B cell (primary cell): ENCODE measurements around the gene RGS3. TPM values are rescaled to one million over a fixed set of nuclear protein-coding genes. Genes with fewer than 3 reads are reported as not detected.

ENCODE experiments used
- ATAC-seq: fragments of 200-7000 bp; cut with Tn5 transposase; one replicate; pipeline ENCODE4 v1.10.0; 2021; ENCODE audit warnings: low read depth, mild to moderate bottlenecking, moderate number of reproducible peaks, moderate library complexity
- CTCF ChIA-PET: fragments of 350-600 bp; sonication (Branson Sonifier 250); formaldehyde crosslinking; loops from one replicate; lab custom pipeline; 2021; ENCODE audit warnings: antibody characterized with exemption, inconsistent platforms; lab: Charles Lee
- POLR2A ChIA-PET: fragments of 350-600 bp; sonication (Branson Sonifier 250); formaldehyde crosslinking; loops from one replicate; lab custom pipeline; 2021; ENCODE audit warnings: antibody characterized with exemption; lab: Charles Lee
- DNase-seq: peaks from one replicate; pipeline ENCODE4 v3.0.0; 2013
- H2AFZ ChIP-seq: 2 replicates; pipeline ENCODE4 v1.6.1; 2012; ENCODE audit warnings: mild to moderate bottlenecking, low read depth, low read length; ENCODE audit not compliant: insufficient read depth, poor library complexity, severe bottlenecking
- H3K27ac ChIP-seq, 2 donors: 1 replicate in 1 of 2; 2 replicates in 1 of 2; pipeline ENCODE4 v1.5.1; 2012 to 2013; ENCODE audit warnings: low read length in 2 of 2, mild to moderate bottlenecking in 2 of 2, moderate library complexity in 1 of 2
- H3K27me3 ChIP-seq, 4 experiments: fragments of 200-600 bp in 1 of 4; sonication (generic) in 1 of 4; replicated peaks in 1 of 4; 1 replicate in 2 of 4; 2 replicates in 2 of 4; pipeline versions ENCODE4 v1.6.1 to v1.7.0; 2013 to 2016; ENCODE audit warnings: low read length in 3 of 4, mild to moderate bottlenecking in 2 of 4, mixed read lengths in 1 of 4, moderate library complexity in 1 of 4; ENCODE audit not compliant: insufficient read depth in 4 of 4, control insufficient read depth in 3 of 4; ENCODE audit errors: control extremely low read depth in 1 of 4
- H3K36me3 ChIP-seq, 2 experiments: replicated peaks in 1 of 2; 1 replicate in 1 of 2; 2 replicates in 1 of 2; pipeline versions ENCODE4 v1.6.1 to v1.7.1; 2013; ENCODE audit warnings: low read length in 1 of 2; ENCODE audit not compliant: insufficient read depth in 2 of 2, control insufficient read depth in 1 of 2; ENCODE audit errors: control extremely low read depth in 1 of 2, extremely low read depth in 1 of 2
- H3K4me1 ChIP-seq, 2 donors: fragments of 200-600 bp in 1 of 2; sonication (generic) in 1 of 2; 1 replicate in 1 of 2; 2 replicates in 1 of 2; pipeline versions ENCODE4 v1.5.1 to v1.6.1; 2013 to 2017; ENCODE audit warnings: low read length in 2 of 2; ENCODE audit not compliant: control insufficient read depth in 2 of 2, insufficient read depth in 2 of 2
- H3K4me2 ChIP-seq: replicated peaks from 2 replicates; pipeline ENCODE3; 2012; ENCODE audit warnings: mild to moderate bottlenecking, low read depth, low read length; ENCODE audit not compliant: poor library complexity, severe bottlenecking
- H3K4me3 ChIP-seq, 5 experiments: fragments of 200-600 bp in 1 of 5; sonication (generic) in 1 of 5; 1 replicate in 3 of 5; 2 replicates in 2 of 5; pipeline versions ENCODE4 v1.5.1 to v1.7.0; 2011 to 2016; ENCODE audit warnings: low read length in 4 of 5, mild to moderate bottlenecking in 4 of 5, low read depth in 2 of 5, control low read depth in 1 of 5, moderate library complexity in 1 of 5; ENCODE audit not compliant: insufficient read depth in 1 of 5; ENCODE audit errors: control extremely low read depth in 1 of 5, extremely low read depth in 1 of 5
- H3K79me2 ChIP-seq: fragments of 200-600 bp; sonication (generic); one replicate; pipeline ENCODE4 v1.6.0; 2016; ENCODE audit warnings: low read length; ENCODE audit not compliant: control insufficient read depth, insufficient read depth
- H3K9ac ChIP-seq: fragments of 200-600 bp; sonication (generic); 2 replicates; pipeline ENCODE4 v1.6.1; 2017; ENCODE audit warnings: mild to moderate bottlenecking, low read length, moderate library complexity
- H3K9me3 ChIP-seq, 3 donors: one replicate each; pipeline versions ENCODE4 v1.6.1 to v1.7.1; 2013; ENCODE audit warnings: low read length in 2 of 3; ENCODE audit not compliant: control insufficient read depth in 2 of 3, insufficient read depth in 1 of 3; ENCODE audit errors: control extremely low read depth in 1 of 3
- H4K20me1 ChIP-seq: 2 replicates; pipeline ENCODE4 v1.6.0; 2012; ENCODE audit warnings: mild to moderate bottlenecking, low read length; ENCODE audit not compliant: insufficient read depth, control insufficient read depth, poor library complexity, severe bottlenecking
- H3K27ac Mint-ChIP-seq: one replicate; pipeline ENCODE4 v1.8.0; 2021; ENCODE audit warnings: mixed read lengths
- H3K27me3 Mint-ChIP-seq: one replicate; pipeline ENCODE4 v1.8.0; 2021; ENCODE audit warnings: mixed read lengths
- H3K4me1 Mint-ChIP-seq: one replicate; pipeline ENCODE4 v1.8.0; 2021; ENCODE audit warnings: mixed read lengths
- H3K4me3 Mint-ChIP-seq: one replicate; pipeline ENCODE4 v1.8.0; 2021; ENCODE audit warnings: mixed read lengths
- H3K9me3 Mint-ChIP-seq: one replicate; pipeline ENCODE4 v1.8.0; 2022; ENCODE audit warnings: mixed read lengths; ENCODE audit not compliant: insufficient read depth
- CTCF ChIP-seq: fragments of 200-600 bp; IDR thresholded peaks from one replicate; pipeline ENCODE4 v1.8.0; 2022; ENCODE audit warnings: antibody characterized with exemption, mild to moderate bottlenecking
- EZH2 ChIP-seq: IDR thresholded peaks from 2 replicates; pipeline ENCODE4 v1.6.1; 2012; ENCODE audit warnings: borderline replicate concordance, low read depth, mild to moderate bottlenecking, moderate library complexity, low read length; ENCODE audit not compliant: insufficient read depth, poor library complexity, severe bottlenecking
- WGBS: methylation state at CpG from one replicate; pipeline ENCODE4 v1.1.5; 2013; ENCODE audit warnings: missing lambda C conversion rate; ENCODE audit not compliant: insufficient coverage; 5-methylcytosine and 5-hydroxymethylcytosine counted together
- intact Hi-C: fragments of 100-400 bp; cut with micrococcal nuclease; formaldehyde crosslinking; loops from one replicate; pipeline ENCODE4 v1.10.0; 2022
- polyA plus RNA-seq: library from polyadenylated mRNA; depleted of rRNA; stranded (reverse); fragments of >200 nt; gene quantifications from 2 replicates; pipeline ENCODE4 v1.2.3, GENCODE V29; 2012
- total RNA-seq, 2 donors: library from RNA; stranded (reverse); fragments of 120-200 nt in 1 of 2; gene quantifications; 1 replicate in 1 of 2; 2 replicates in 1 of 2; pipeline versions ENCODE4 v1.2.3 to v1.2.4, GENCODE V29; 2013 to 2022

RGS3 gene
- total and polyA plus RNA-seq, 2 donors (not counting 1 experiment from before 2014, with no cell fraction given) = 12.0 to 15.6 TPM

- WGBS = 91% methylated on average over 3 of the region's 4 CpGs
- Histone ChIP-seq H3K9me3 (no peaks in the 10 kb centered on the region), H4K20me1 (no peaks in the 10 kb centered on the region), H3K27me3 (no peaks in the 10 kb centered on the region), H3K4me2 (no peak overlapping the region), H3K27ac (no peak overlapping the region), H3K9ac (no peak overlapping the region), H3K4me1 (peaks cover 23 to 24% of the 10 kb centered on the region in 2 donors), H2AFZ (no peak overlapping the region), H3K36me3 (no peaks in the 10 kb centered on the region), H3K79me2 (no peaks in the 10 kb centered on the region), H3K4me3 (no peak overlapping the region)
- Mint-ChIP-seq H3K4me1 (peaks cover 34% of the 10 kb centered on the region), H3K27ac (peak overlapping the region; percentile 42), H3K27me3 (no peaks in the 10 kb centered on the region), H3K4me3 (no peak overlapping the region), H3K9me3 (no peaks in the 10 kb centered on the region)
- DNase-seq (no peak), ATAC-seq (no peak)
- TF ChIP-seq CTCF (no peak), EZH2 (no peak)
- ChIA-PET POLR2A (no interaction called here), CTCF (interaction anchor here (1.4 kb wide), 2 partner anchors 79 to 130 kb away, joined by 3 read pairs; no protein-coding TSS in a partner anchor)
- intact Hi-C loops = no loop called here
These were observed 60.9 kb downstream of the RGS3 start for GRCh38 chr9:113524468-113524867.

GRCh38 chr9:113525205-113525604 lies 61.7 kb downstream of the RGS3 start:
- no peak overlapping the region for H3K27ac ChIP-seq

More at GRCh38 chr9:113525205-113525604, 61.7 kb downstream of the RGS3 start:
- Histone ChIP-seq H3K9ac (no peak overlapping the region), H3K27me3 (no peaks in the 10 kb centered on the region), H3K4me2 (no peak overlapping the region), H2AFZ (no peak overlapping the region), H3K4me1 (peaks cover 23 to 24% of the 10 kb centered on the region in 2 donors), H4K20me1 (no peaks in the 10 kb centered on the region), H3K36me3 (no peaks in the 10 kb centered on the region), H3K79me2 (no peaks in the 10 kb centered on the region), H3K4me3 (no peak overlapping the region), H3K9me3 (no peaks in the 10 kb centered on the region)
- TF ChIP-seq EZH2 (no peak), CTCF (no peak)
- Mint-ChIP-seq H3K27ac (no peak overlapping the region), H3K4me3 (no peak overlapping the region), H3K27me3 (no peaks in the 10 kb centered on the region), H3K4me1 (peaks cover 34% of the 10 kb centered on the region), H3K9me3 (no peaks in the 10 kb centered on the region)
- DNase-seq (no peak), ATAC-seq (no peak)
- ChIA-PET POLR2A (no interaction called here), CTCF (interaction anchor here (0.5 to 1.4 kb wide), 2 partner anchors 75 to 129 kb away, joined by 3 read pairs; no protein-coding TSS in a partner anchor)
- WGBS = 87% methylated on average over 4 of the region's 4 CpGs
- intact Hi-C loops = no loop called here
